ENCODE results near the gene PAPPA.

DNA sequence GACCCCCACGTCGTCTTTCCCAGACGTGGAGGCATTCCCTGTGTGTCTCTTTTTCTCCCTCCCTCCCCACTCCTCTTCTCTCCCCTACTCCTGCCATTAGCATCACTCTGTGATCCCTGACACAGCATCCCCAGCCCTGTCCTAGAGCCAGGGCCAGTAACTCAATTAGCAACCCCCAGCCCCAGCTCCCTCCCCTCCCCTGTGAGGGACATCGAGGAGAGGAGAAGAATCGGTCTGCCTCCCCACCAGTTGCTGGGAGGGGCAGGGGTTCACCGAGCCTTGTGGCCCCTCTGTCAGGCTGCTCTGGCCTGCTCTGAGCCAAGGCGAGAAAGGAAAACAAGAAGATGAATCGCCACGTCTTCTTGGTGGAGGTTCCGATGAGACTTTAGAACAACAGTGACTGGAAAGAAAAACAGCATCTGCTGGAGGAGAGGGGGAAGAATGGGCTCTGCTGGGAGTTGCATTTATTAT, 123.1 kb downstream of the PAPPA start:
- TF ChIP-seq, protein P1, sequence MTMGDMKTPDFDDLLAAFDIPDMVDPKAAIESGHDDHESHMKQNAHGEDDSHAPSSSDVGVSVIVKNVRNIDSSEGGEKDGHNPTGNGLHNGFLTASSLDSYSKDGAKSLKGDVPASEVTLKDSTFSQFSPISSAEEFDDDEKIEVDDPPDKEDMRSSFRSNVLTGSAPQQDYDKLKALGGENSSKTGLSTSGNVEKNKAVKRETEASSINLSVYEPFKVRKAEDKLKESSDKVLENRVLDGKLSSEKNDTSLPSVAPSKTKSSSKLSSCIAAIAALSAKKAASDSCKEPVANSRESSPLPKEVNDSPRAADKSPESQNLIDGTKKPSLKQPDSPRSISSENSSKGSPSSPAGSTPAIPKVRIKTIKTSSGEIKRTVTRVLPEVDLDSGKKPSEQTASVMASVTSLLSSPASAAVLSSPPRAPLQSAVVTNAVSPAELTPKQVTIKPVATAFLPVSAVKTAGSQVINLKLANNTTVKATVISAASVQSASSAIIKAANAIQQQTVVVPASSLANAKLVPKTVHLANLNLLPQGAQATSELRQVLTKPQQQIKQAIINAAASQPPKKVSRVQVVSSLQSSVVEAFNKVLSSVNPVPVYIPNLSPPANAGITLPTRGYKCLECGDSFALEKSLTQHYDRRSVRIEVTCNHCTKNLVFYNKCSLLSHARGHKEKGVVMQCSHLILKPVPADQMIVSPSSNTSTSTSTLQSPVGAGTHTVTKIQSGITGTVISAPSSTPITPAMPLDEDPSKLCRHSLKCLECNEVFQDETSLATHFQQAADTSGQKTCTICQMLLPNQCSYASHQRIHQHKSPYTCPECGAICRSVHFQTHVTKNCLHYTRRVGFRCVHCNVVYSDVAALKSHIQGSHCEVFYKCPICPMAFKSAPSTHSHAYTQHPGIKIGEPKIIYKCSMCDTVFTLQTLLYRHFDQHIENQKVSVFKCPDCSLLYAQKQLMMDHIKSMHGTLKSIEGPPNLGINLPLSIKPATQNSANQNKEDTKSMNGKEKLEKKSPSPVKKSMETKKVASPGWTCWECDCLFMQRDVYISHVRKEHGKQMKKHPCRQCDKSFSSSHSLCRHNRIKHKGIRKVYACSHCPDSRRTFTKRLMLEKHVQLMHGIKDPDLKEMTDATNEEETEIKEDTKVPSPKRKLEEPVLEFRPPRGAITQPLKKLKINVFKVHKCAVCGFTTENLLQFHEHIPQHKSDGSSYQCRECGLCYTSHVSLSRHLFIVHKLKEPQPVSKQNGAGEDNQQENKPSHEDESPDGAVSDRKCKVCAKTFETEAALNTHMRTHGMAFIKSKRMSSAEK (CRISPR knock-in tag; IDR thresholded peaks at IDR 0.05; ENCODE audit: borderline replicate concordance), result no peak
- TF ChIP-seq, protein P2, sequence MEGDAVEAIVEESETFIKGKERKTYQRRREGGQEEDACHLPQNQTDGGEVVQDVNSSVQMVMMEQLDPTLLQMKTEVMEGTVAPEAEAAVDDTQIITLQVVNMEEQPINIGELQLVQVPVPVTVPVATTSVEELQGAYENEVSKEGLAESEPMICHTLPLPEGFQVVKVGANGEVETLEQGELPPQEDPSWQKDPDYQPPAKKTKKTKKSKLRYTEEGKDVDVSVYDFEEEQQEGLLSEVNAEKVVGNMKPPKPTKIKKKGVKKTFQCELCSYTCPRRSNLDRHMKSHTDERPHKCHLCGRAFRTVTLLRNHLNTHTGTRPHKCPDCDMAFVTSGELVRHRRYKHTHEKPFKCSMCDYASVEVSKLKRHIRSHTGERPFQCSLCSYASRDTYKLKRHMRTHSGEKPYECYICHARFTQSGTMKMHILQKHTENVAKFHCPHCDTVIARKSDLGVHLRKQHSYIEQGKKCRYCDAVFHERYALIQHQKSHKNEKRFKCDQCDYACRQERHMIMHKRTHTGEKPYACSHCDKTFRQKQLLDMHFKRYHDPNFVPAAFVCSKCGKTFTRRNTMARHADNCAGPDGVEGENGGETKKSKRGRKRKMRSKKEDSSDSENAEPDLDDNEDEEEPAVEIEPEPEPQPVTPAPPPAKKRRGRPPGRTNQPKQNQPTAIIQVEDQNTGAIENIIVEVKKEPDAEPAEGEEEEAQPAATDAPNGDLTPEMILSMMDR (IDR thresholded peaks at IDR 0.05), result no peak
- TF ChIP-seq FOXJ3 (CRISPR knock-in tag; IDR thresholded peaks at IDR 0.05; ENCODE audit: borderline replicate concordance) (no peak), PRRX2 (CRISPR knock-in tag; IDR thresholded peaks at IDR 0.05) (no peak), SOX15 (CRISPR knock-in tag; IDR thresholded peaks at IDR 0.05) (no peak), SP1 (CRISPR knock-in tag; conservative IDR thresholded peaks at IDR 0.05) (no peak), ZNF138 (CRISPR knock-in tag; conservative IDR thresholded peaks at IDR 0.05) (no peak), E2F4 (CRISPR knock-in tag; IDR thresholded peaks at IDR 0.05; ENCODE audit: borderline replicate concordance, low read depth) (no peak), ATF1 (CRISPR knock-in tag; IDR thresholded peaks at IDR 0.05) (no peak), ZNF396 (CRISPR knock-in tag; IDR thresholded peaks at IDR 0.05; ENCODE audit: borderline replicate concordance) (no peak), NFYB (CRISPR knock-in tag; conservative IDR thresholded peaks at IDR 0.05; ENCODE audit: low read depth) (no peak), USF2 (CRISPR knock-in tag; IDR thresholded peaks at IDR 0.05) (no peak)
- TF ChIP-seq, protein P3, sequence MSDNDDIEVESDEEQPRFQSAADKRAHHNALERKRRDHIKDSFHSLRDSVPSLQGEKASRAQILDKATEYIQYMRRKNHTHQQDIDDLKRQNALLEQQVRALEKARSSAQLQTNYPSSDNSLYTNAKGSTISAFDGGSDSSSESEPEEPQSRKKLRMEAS (CRISPR knock-in tag; IDR thresholded peaks at IDR 0.05), result no peak

Data from WTC11 (cell line).